Stimulated activated memory B cell treated with anti-CD40 and anti-IgM and Interleukin-4, amounts not matched to agents 10 μg/mL and 1 μg/mL and 100 μg/mL, for 72 hours (primary cell): ENCODE data around the gene MED1.

ENCODE experiments used
- ATAC-seq: fragments of 150-1000 bp; cut with Tn5 transposase; 2 replicates; pipeline ENCODE4 v1.10.0; 2021
- H3K27ac Mint-ChIP-seq: one replicate; pipeline ENCODE4 v1.8.0; 2022; ENCODE audit warnings: mild to moderate bottlenecking, mixed read lengths
- H3K27me3 Mint-ChIP-seq: one replicate; pipeline ENCODE4 v1.8.0; 2022; ENCODE audit warnings: mixed read lengths
- H3K36me3 Mint-ChIP-seq: one replicate; pipeline ENCODE4 v1.8.0; 2022; ENCODE audit warnings: mixed read lengths
- H3K4me1 Mint-ChIP-seq: one replicate; pipeline ENCODE4 v1.8.0; 2022; ENCODE audit warnings: mixed read lengths
- H3K4me3 Mint-ChIP-seq: one replicate; pipeline ENCODE4 v1.8.0; 2022; ENCODE audit warnings: mild to moderate bottlenecking, moderate library complexity, mixed read lengths
- H3K9me3 Mint-ChIP-seq: one replicate; pipeline ENCODE4 v1.8.0; 2022; ENCODE audit warnings: mixed read lengths

Gene MED1

DNA sequence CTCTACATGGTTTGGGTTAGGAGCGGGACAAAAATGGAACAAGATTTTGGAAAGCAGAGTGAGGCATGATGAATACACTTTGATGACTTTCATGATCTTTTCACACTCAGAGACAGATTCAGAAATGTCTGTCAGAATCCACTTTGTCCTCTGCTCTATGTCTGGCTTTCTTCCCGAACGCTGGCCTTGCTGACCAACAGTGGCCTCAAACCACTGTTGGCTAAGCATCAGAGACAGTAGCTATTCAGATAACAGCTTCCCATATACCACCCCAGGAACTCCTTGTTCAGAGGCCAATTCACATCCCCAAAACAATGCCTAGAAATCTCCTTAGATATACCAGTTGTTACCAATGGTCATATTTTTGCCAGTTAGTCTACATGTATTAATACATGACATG lies 90.5 kb downstream of the MED1 start:
- Mint-ChIP-seq H3K9me3 (no peaks in the 10 kb centered on the region), H3K27me3 (no peaks in the 10 kb centered on the region), H3K27ac (no peak overlapping the region), H3K4me1 (peaks cover 15% of the 10 kb centered on the region), H3K4me3 (no peak overlapping the region), H3K36me3 (peaks cover 6% of the 10 kb centered on the region)
- no peak for ATAC-seq

DNA sequence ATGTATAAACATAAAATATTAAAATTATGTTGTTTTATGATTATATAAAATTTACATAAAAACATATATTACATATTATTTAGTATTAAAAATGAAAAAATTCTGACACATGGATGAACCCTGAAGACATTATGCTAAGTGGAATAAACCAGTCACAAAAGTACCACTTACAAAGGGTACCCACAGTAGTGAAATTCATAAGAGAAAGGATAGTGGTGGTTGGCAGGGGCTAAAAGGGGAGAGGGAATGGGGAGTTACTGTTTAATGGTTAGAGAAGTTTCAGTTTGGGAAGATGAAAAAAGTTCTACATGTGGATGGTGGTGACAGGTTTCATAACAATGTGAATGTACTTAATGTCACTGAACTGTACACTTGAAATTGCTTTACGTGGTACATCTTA lies 91.1 kb downstream of the MED1 start:
- Mint-ChIP-seq H3K36me3 (peaks cover 6% of the 10 kb centered on the region), H3K9me3 (no peaks in the 10 kb centered on the region), H3K4me1 (peaks cover 15% of the 10 kb centered on the region), H3K27me3 (no peaks in the 10 kb centered on the region), H3K4me3 (no peak overlapping the region), H3K27ac (no peak overlapping the region)
- ATAC-seq: no peak

GRCh38 chr17:39357986-39358385 lies 93.1 kb downstream of the MED1 start:
- no peak overlapping the region for H3K4me3 Mint-ChIP-seq
- no peaks in the 10 kb centered on the region for H3K9me3 Mint-ChIP-seq
- no peak overlapping the region for H3K27ac Mint-ChIP-seq
- no peak for ATAC-seq
- peaks cover 6% of the 10 kb centered on the region for H3K36me3 Mint-ChIP-seq
- no peaks in the 10 kb centered on the region for H3K27me3 Mint-ChIP-seq
- peaks cover 15% of the 10 kb centered on the region for H3K4me1 Mint-ChIP-seq

DNA sequence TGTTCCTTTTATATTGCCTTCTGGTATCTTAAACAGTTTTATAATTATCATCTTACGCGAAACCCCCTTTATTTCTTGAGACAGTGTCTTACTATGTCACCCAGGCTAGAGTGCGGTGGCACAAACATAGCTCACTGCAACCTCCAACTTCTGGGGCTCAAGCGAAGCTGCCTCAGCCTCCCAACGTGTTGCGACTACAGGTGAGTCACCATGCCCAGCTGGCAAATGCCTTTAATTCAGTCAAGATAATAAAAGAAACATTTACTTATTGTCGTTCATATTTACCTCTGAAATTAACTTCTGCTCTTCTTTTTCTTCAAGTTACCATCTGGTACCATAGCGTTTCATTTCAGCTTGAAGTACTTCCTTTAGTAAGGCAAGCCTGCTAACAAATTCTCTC lies 93.6 kb downstream of the MED1 start:
- Mint-ChIP-seq H3K36me3 (peaks cover 6% of the 10 kb centered on the region), H3K27me3 (no peaks in the 10 kb centered on the region), H3K9me3 (no peaks in the 10 kb centered on the region), H3K4me3 (no peak overlapping the region), H3K27ac (no peak overlapping the region), H3K4me1 (peaks cover 15% of the 10 kb centered on the region)
- ATAC-seq: no peak
